HepG2 (cell line): ENCODE measurements around the gene POC1B. TPM values are rescaled to one million over a fixed set of nuclear protein-coding genes. Genes with fewer than 3 reads are reported as not detected.

Source experiments
- ASH2L ChIP-seq: fragments of 300-600, 200-600 bp; sonication (generic); IDR thresholded peaks from 2 replicates; pipeline ENCODE4 v1.7.0; 2017; ENCODE audit warnings: low read depth, mild to moderate bottlenecking, moderate library complexity, mixed read lengths, low read length; ENCODE audit not compliant: insufficient read length
- ATAD3A ChIP-seq: sonication (generic); formaldehyde crosslinking; IDR thresholded peaks from 2 replicates; pipeline ENCODE4 v1.4.0; 2020; ENCODE audit warnings: missing genetic modification reagents
- BORCS8-MEF2B ChIP-seq: sonication (generic); formaldehyde crosslinking; IDR thresholded peaks from 2 replicates; pipeline ENCODE4 v1.8.0; 2022; ENCODE audit warnings: mild to moderate bottlenecking, missing genetic modification reagents
- CREM ChIP-seq, 2 experiments: sonication (generic) in 1 of 2; formaldehyde crosslinking in 1 of 2; IDR thresholded peaks; 2 replicates each; pipeline versions ENCODE4 v1.4.0 to v1.6.1; 2016 to 2020; ENCODE audit warnings: antibody characterized with exemption in 1 of 2, mild to moderate bottlenecking in 1 of 2, missing genetic modification reagents in 1 of 2
- CSRNP2 ChIP-seq: sonication (generic); formaldehyde crosslinking; conservative IDR thresholded peaks from 2 replicates; pipeline ENCODE4 v1.8.0; 2022; ENCODE audit warnings: low read depth, missing genetic modification reagents
- ELF4 ChIP-seq: sonication (generic); formaldehyde crosslinking; IDR thresholded peaks from 2 replicates; pipeline ENCODE4 v1.5.0; 2020; ENCODE audit warnings: missing genetic modification reagents, mild to moderate bottlenecking, moderate library complexity, borderline replicate concordance
- HNF1B ChIP-seq: sonication (generic); formaldehyde crosslinking; IDR thresholded peaks from 2 replicates; pipeline ENCODE4 v1.5.1; 2020; ENCODE audit warnings: mild to moderate bottlenecking, moderate library complexity, missing genetic modification reagents
- KDM5A ChIP-seq: fragments of 200-600 bp; sonication (generic); IDR thresholded peaks from 2 replicates; pipeline ENCODE4 v1.7.0; 2018; ENCODE audit warnings: antibody characterized with exemption, mild to moderate bottlenecking, low read length, borderline replicate concordance
- KDM5B ChIP-seq: sonication (generic); formaldehyde crosslinking; IDR thresholded peaks from 2 replicates; pipeline ENCODE4 v1.4.0; 2020; ENCODE audit warnings: missing genetic modification reagents, mild to moderate bottlenecking, borderline replicate concordance
- MTERF4 ChIP-seq: sonication (generic); formaldehyde crosslinking; IDR thresholded peaks from 2 replicates; pipeline ENCODE4 v1.8.0; 2023; ENCODE audit warnings: mild to moderate bottlenecking, missing genetic modification reagents
- NFYC ChIP-seq: IDR thresholded peaks from 2 replicates; pipeline ENCODE4 v1.6.1; 2016; ENCODE audit warnings: missing genetic modification reagents, missing compliant biosample characterization
- SIX1 ChIP-seq: sonication (generic); formaldehyde crosslinking; IDR thresholded peaks from 2 replicates; pipeline ENCODE4 v1.4.0; 2020; ENCODE audit warnings: missing genetic modification reagents, borderline replicate concordance
- TRAFD1 ChIP-seq: sonication (generic); formaldehyde crosslinking; IDR thresholded peaks from 2 replicates; pipeline ENCODE4 v1.5.1; 2020; ENCODE audit warnings: missing genetic modification reagents, mild to moderate bottlenecking, borderline replicate concordance
- TSC22D2 ChIP-seq: sonication (generic); formaldehyde crosslinking; IDR thresholded peaks from 2 replicates; pipeline ENCODE4 v1.5.1; 2020; ENCODE audit warnings: missing genetic modification reagents, mild to moderate bottlenecking, borderline replicate concordance
- USF2 ChIP-seq, 2 experiments: sonication (generic) in 1 of 2; formaldehyde crosslinking in 1 of 2; IDR thresholded peaks; 2 replicates each; pipeline versions ENCODE4 v1.5.1 to v1.6.1; 2011 to 2020; ENCODE audit warnings: borderline replicate concordance in 1 of 2, low read depth in 1 of 2, low read length in 1 of 2, mild to moderate bottlenecking in 1 of 2, missing genetic modification reagents in 1 of 2, moderate library complexity in 1 of 2
- ZFP36L2 ChIP-seq: sonication (generic); formaldehyde crosslinking; IDR thresholded peaks from 2 replicates; pipeline ENCODE4 v1.4.0; 2020; ENCODE audit warnings: missing genetic modification reagents
- ZIK1 ChIP-seq: sonication (generic); formaldehyde crosslinking; IDR thresholded peaks from 2 replicates; pipeline ENCODE4 v1.5.0; 2020; ENCODE audit warnings: mild to moderate bottlenecking, low read depth, missing genetic modification reagents, borderline replicate concordance
- ZNF598 ChIP-seq: sonication (generic); formaldehyde crosslinking; IDR thresholded peaks from 2 replicates; pipeline ENCODE4 v1.5.1; 2020; ENCODE audit warnings: mild to moderate bottlenecking, missing genetic modification reagents, borderline replicate concordance
- polyA plus RNA-seq, 8 experiments: library from polyadenylated mRNA; depleted of rRNA in 3 of 8; stranded (reverse) in 7 of 8; unstranded in 1 of 8; fragments of >200 nt; fragmentation: Illumina TruSeq in 4 of 8; extraction: Trizol in 4 of 8; gene quantifications; 2 replicates each; pipeline versions ENCODE4 v1.2.1 to v1.2.3, GENCODE V29; 2011 to 2016; ENCODE audit warnings: low read depth in 4 of 8, missing spikeins in 1 of 8, mixed read lengths in 1 of 8; ENCODE audit not compliant: insufficient read depth in 1 of 8
- total RNA-seq, 5 experiments: library from RNA; depleted of rRNA; stranded (reverse); fragments of >200 nt; fragmentation: Illumina TruSeq; extraction: Trizol; gene quantifications; 2 replicates each; pipeline ENCODE4 v1.2.3, GENCODE V29; 2016; ENCODE audit warnings: low read depth in 1 of 5

POC1B gene
- total and polyA plus RNA-seq, 2 of the 13 experiments (the other 11 are each of a cell fraction or from before 2014, with no cell fraction given), result 9.3 to 11.0 TPM

GRCh38 chr12:89525824-89526770 is at the start of gene POC1B (continued):
- no peak for TF ChIP-seq ZNF598 (CRISPR knock-in tag)
- peak; percentile 54 for TF ChIP-seq HNF1B (CRISPR knock-in tag)
- TF ChIP-seq TSC22D2 (CRISPR knock-in tag), result no peak
- TF ChIP-seq ASH2L, result peak; percentile 97
- TF ChIP-seq USF2 (IDR thresholded peaks at IDR 0.05; ENCODE audit: low read depth, low read length), result no peak
- no peak for TF ChIP-seq USF2 (CRISPR knock-in tag; IDR thresholded peaks at IDR 0.05; ENCODE audit: borderline replicate concordance)
- peak; percentile 72; the same call in 1 of the 2 replicates for TF ChIP-seq KDM5B (CRISPR knock-in tag)
- TF ChIP-seq SIX1 (CRISPR knock-in tag), result 0 out of 2 replicates have a peak, but pooled peaks have one; percentile 40
- no peak for TF ChIP-seq ELF4 (CRISPR knock-in tag)
- TF ChIP-seq ZIK1 (CRISPR knock-in tag), result no peak
- 0 out of 2 replicates have a peak, but pooled peaks have one; percentile 63 for TF ChIP-seq TRAFD1 (CRISPR knock-in tag)
- no peak for TF ChIP-seq CSRNP2 (CRISPR knock-in tag)
- no peak for TF ChIP-seq ATAD3A (CRISPR knock-in tag)
- TF ChIP-seq CREM (IDR thresholded peaks at IDR 0.05), result peak; percentile 82
- no peak for TF ChIP-seq CREM (CRISPR knock-in tag; IDR thresholded peaks at IDR 0.05)
- TF ChIP-seq MTERF4, result no peak
- TF ChIP-seq KDM5A, result peak; percentile 93; the same call in 1 of the 2 replicates
- TF ChIP-seq ZFP36L2 (CRISPR knock-in tag), result no peak
- TF ChIP-seq NFYC (CRISPR knock-in tag), result no peak
- TF ChIP-seq BORCS8-MEF2B (CRISPR knock-in tag), result peak; percentile 61; the same call in 1 of the 2 replicates
